ENCODE data around the gene C1orf105.
"Not testable (repeated sequence)": the region's sequence is repeated elsewhere in the genome, so short reads cannot be mapped to it uniquely, and the experiment has no call there.

C1orf105 gene

GRCh38 chr1:172496127-172496526, 75.6 kb downstream of the C1orf105 start:
- not testable (repeated sequence) for DNase-seq

- DNase-seq = no peak
These were observed 76.2 kb downstream of the C1orf105 start for GRCh38 chr1:172496678-172497077.

- DNase-seq = no peak
These were observed 76.7 kb downstream of the C1orf105 start for GRCh38 chr1:172497230-172497629.

- no peak for DNase-seq
These were observed 78.4 kb downstream of the C1orf105 start for GRCh38 chr1:172498857-172499256.

GRCh38 chr1:172499636-172500141, 79.2 kb downstream of the C1orf105 start:
- DNase-seq = no peak

- no peak for DNase-seq
These were observed 79.7 kb downstream of the C1orf105 start for GRCh38 chr1:172500207-172500606.

GRCh38 chr1:172507741-172508140, 87.3 kb downstream of the C1orf105 start:
- no peak for DNase-seq

GRCh38 chr1:172510479-172510878, 90.0 kb downstream of the C1orf105 start:
- no peak for DNase-seq

- DNase-seq = no peak
These were observed 92.1 kb downstream of the C1orf105 start for GRCh38 chr1:172512591-172512990.

GRCh38 chr1:172513479-172513878, 93.0 kb downstream of the C1orf105 start:
- DNase-seq = no peak

- no peak for DNase-seq
These were observed 93.6 kb downstream of the C1orf105 start for GRCh38 chr1:172514108-172514507.

- no peak for DNase-seq
These were observed 95.0 kb downstream of the C1orf105 start for GRCh38 chr1:172515436-172515835.

- DNase-seq = no peak
These were observed 95.4 kb downstream of the C1orf105 start for GRCh38 chr1:172515927-172516326.

GRCh38 chr1:172517081-172517480, 96.6 kb downstream of the C1orf105 start:
- no peak for DNase-seq

GRCh38 chr1:172517545-172517944, 97.1 kb downstream of the C1orf105 start:
- no peak for DNase-seq

Data from NCI-H1930 (cell line).